Nucleus accumbens (tissue), 56 donors: ENCODE data around the gene LINC00305.

ENCODE experiments used
- DNase-seq, 56 donors: peaks; one replicate each; lab custom pipeline; 2025; lab: John Stamatoyannopoulos, UW

Gene LINC00305

GRCh38 chr18:64148988-64149387 is at the start of gene LINC00305:
TSS of gene LINC00305 (minus strand) at chr18:64149088.
- no peak for DNase-seq

- no peak for DNase-seq
Observed at GRCh38 chr18:64191069-64191468, 42.2 kb upstream of the LINC00305 start.

DNA sequence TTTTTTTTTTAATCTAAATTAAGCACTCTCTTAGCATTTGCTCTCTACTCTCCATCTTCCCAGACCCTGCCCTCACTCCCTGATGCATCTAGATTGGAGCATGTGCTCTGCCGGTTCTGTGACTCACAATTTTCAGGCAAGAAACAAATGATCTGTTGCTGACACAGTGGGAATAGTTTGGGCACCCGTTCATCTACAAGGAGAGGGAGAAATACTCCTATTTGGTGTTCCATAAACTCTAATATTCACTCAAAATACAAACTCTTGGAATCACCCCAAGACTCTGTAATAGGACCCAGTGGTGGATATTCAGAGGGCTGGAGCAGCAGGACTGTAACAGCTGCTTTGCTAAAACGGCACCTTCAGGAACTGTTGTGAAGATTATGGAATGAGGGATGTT is 37.1 kb upstream of the LINC00305 start:
- DNase-seq = no peak

GRCh38 chr18:64183665-64184064 is 34.8 kb upstream of the LINC00305 start:
- no peak for DNase-seq

DNA sequence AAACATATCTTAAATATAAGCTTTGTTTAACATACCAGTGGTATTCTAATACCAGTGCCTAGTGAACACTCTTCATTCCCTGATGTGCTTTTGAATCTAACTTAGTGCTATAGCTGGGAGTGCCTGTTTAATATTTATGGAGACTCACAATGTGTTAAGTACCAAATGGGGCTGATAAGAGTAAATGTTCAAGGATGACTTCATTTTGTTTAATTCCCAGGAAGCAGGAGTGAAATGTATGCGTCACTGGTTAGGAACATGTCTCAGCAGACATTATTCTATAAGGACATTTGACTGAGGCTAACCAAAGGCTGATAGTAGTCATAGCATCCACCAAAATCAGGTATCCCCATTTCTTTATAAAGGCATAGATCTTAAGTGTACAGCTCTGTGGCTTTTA is 31.7 kb upstream of the LINC00305 start:
- DNase-seq = no peak

- DNase-seq = no peak
Observed at GRCh38 chr18:64180171-64180570, 31.3 kb upstream of the LINC00305 start.

- no peak for DNase-seq
Observed at GRCh38 chr18:64179556-64180080, 30.7 kb upstream of the LINC00305 start.

GRCh38 chr18:64178860-64179259 is 30.0 kb upstream of the LINC00305 start:
- DNase-seq = no peak

- DNase-seq = no peak
Observed at GRCh38 chr18:64175432-64175831, 26.5 kb upstream of the LINC00305 start.

GRCh38 chr18:64171576-64171975 is 22.7 kb upstream of the LINC00305 start:
- no peak for DNase-seq

- DNase-seq = no peak
Observed at GRCh38 chr18:64167408-64167925, 18.6 kb upstream of the LINC00305 start.

DNA sequence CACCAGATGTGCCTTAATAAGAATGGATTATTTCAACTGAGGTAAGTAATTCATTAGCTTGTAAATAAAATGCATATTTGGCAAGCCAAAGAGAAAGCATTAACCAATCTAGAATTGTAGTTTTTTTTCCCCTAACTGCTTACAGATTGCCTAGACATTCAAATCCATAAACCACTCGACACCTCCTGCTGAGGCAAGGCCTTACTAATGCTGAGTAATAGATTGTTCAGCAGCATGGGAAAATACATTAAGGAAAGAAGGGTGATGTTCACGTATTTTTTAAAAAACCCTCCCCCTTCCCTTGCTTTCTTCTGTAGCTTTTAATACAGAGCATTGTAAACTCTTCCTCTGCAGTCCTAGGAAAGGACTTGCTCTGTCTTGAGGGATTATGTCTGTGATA is 17.0 kb upstream of the LINC00305 start:
- no peak for DNase-seq

DNA sequence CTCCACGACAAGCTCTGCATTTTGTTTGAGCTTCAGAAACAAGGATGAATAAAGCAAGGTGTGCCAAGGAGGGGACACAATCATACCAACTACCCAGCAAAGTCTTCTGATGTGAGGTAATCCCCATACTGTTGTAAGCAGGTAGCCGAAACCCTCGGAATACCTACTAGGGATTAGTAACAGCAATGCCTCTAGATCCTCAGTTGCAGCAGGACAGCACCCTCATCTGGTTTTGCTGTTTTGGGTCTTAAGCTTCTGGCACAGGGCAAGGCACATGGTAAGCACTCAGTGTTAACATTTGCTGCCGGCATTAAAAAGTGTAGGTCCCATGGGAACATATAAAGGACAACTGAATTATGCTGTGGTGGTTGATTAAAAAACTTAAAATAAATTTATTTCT is 16.0 kb upstream of the LINC00305 start:
- DNase-seq = no peak

- no peak for DNase-seq
Observed at GRCh38 chr18:64149916-64150438, 1.1 kb upstream of the LINC00305 start.

DNA sequence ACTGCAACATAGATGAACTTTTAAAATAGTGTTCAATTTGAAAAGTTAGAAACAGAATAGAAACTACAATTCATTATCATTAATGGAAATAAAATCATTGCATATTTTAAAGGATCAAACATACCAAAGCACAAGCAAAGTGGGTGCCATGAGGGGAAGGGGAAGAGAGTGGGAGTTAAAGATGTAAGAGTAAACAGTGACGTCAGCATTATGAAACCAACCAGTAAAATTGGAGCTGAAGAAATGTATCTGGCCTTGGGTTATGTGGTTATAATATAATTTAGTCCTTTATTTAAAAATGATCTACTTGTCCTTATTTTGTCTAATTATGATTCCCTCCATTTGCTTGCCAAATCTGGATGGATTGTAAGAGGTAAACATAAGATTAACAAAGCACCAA is 6.0 kb downstream of the LINC00305 start:
- DNase-seq = no peak

- no peak for DNase-seq
Observed at GRCh38 chr18:64137914-64138313, 11.0 kb downstream of the LINC00305 start.

DNA sequence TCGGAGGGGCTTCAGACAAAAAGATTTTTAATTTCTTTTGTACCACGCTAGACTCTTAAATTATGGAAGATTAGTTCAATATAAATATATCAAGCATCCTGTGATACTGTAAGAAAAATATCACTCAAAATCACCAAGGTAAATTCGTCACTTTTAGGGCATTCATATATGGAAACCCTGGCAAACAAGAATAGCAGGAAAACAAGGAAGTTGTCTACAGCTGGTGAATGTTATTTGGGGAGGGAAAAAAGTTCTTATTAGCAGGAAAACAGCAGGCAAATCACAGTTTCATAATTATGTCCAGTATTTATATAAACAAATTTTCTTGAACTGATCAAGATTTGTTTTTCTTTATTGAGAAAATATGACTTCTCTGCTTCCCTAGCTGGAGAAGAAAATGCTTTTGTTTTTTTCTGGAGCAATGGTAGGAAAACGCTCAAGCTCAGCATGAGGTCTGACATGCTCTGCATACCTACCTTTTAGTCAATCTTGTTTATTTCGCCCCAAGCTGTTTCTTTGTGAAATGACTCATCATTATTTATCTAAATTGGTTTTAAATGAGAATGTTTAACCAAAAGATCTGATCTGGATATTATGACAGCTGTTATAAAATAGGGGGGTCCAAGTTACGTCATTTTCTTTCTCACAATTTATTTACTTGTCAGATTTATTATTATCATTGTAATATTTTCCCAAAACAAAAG is 14.7 kb downstream of the LINC00305 start:
- no peak for DNase-seq

- DNase-seq = no peak
Observed at GRCh38 chr18:64132871-64133270, 16.0 kb downstream of the LINC00305 start.

DNA sequence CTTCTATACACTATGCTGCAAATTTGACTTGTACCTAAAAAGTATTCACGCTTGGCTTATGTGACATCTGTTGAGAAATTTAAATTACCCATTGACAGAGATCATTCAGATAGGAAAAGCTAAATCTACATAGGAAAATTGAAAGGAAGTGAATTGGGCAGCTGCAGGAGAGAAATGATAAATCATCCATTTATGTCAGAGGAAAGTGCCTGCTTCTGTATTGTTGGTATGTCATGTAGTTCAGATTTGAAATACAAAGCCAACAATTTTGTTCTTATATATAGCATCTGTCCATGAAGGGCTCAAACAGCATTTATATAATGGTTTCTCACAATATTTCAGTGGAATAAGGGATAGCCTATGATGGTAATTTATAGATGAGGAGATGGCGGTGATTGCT is 17.6 kb downstream of the LINC00305 start:
- DNase-seq = no peak

- no peak for DNase-seq
Observed at GRCh38 chr18:64127172-64127571, 21.7 kb downstream of the LINC00305 start.

GRCh38 chr18:64119916-64120315 is 29.0 kb downstream of the LINC00305 start:
- DNase-seq = no peak

GRCh38 chr18:64118406-64118805 is 30.5 kb downstream of the LINC00305 start:
- no peak for DNase-seq
